NCI-H748 treated with DMSO at 0.1 percent for 48 hours (cell line): Measurements from ENCODE around the gene TRIM66.

Experiments used
- DNase-seq: peaks from one replicate; lab custom pipeline; 2025; lab: John Stamatoyannopoulos, UW

TRIM66 gene

GRCh38 chr11:8564526-8564925 is 117.9 kb downstream of the TRIM66 start:
- DNase-seq: no peak
